ENCODE results near the gene DCTN2.
"Not testable (repeated sequence)": the region's sequence is repeated elsewhere in the genome, so short reads cannot be mapped to it uniquely, and the experiment has no call there.

The DCTN2 gene

GRCh38 chr12:57513677-57514076 is 33.3 kb downstream of the DCTN2 start:
- DNase-seq, result not testable (repeated sequence)

- no peak for DNase-seq
Observed at GRCh38 chr12:57513266-57513665, 33.7 kb downstream of the DCTN2 start.

- no peak for DNase-seq
Observed at GRCh38 chr12:57512665-57513064, 34.3 kb downstream of the DCTN2 start.

GRCh38 chr12:57511588-57512325 is 35.2 kb downstream of the DCTN2 start:
- DNase-seq, result no peak

GRCh38 chr12:57511161-57511560 is 35.8 kb downstream of the DCTN2 start:
- DNase-seq, result no peak

GRCh38 chr12:57507796-57508195 is 39.2 kb downstream of the DCTN2 start:
- not testable (repeated sequence) for DNase-seq

- not testable (repeated sequence) for DNase-seq
Observed at GRCh38 chr12:57506541-57506940, 40.5 kb downstream of the DCTN2 start.

GRCh38 chr12:57502311-57502969 is 44.6 kb downstream of the DCTN2 start:
- DNase-seq, result not testable (repeated sequence)

- DNase-seq, result no peak
Observed at GRCh38 chr12:57500213-57500612, 46.8 kb downstream of the DCTN2 start.

- DNase-seq, result no peak
Observed at GRCh38 chr12:57498571-57498970, 48.4 kb downstream of the DCTN2 start.

- no peak for DNase-seq
Observed at GRCh38 chr12:57498132-57498502, 48.9 kb downstream of the DCTN2 start.

- DNase-seq, result no peak
Observed at GRCh38 chr12:57497223-57498131, 49.5 kb downstream of the DCTN2 start.

- DNase-seq, result no peak
Observed at GRCh38 chr12:57496822-57497221, 50.2 kb downstream of the DCTN2 start.

- not testable (repeated sequence) for DNase-seq
Observed at GRCh38 chr12:57495051-57495701, 51.8 kb downstream of the DCTN2 start.

- DNase-seq, result no peak
Observed at GRCh38 chr12:57491393-57492280, 55.4 kb downstream of the DCTN2 start.

GRCh38 chr12:57490126-57490525 is 56.9 kb downstream of the DCTN2 start:
- no peak for DNase-seq

- no peak for DNase-seq
Observed at GRCh38 chr12:57489157-57489641, 57.8 kb downstream of the DCTN2 start.

- DNase-seq, result no peak
Observed at GRCh38 chr12:57488402-57489156, 58.4 kb downstream of the DCTN2 start.

- peak; percentile 90 for DNase-seq
Observed at GRCh38 chr12:57487597-57488401, 59.2 kb downstream of the DCTN2 start, which contains the start of gene MARS1. Gene MARS1, plus strand, starts transcription at chr12:57488068. Its CDS starts 23 bp downstream, at chr12:57488091.

GRCh38 chr12:57487055-57487596 is 59.9 kb downstream of the DCTN2 start:
- DNase-seq, result no peak
